ENCODE results near the gene OSBP2.

OSBP2 gene

GRCh38 chr22:30664798-30665197, 29.9 kb upstream of the OSBP2 start:
- peaks cover 0 to 18% (median 13%) of the 10 kb centered on the region in 4 donors for H3K4me1 ChIP-seq
- no peak for DNase-seq
- no peak overlapping the region for H3K4me3 ChIP-seq
- no peaks in the 10 kb centered on the region for H3K27me3 ChIP-seq
- intact Hi-C loops (cut with DNase I; ENCODE audit: low total_unique reads), result no loop called here
- no peaks in the 10 kb centered on the region for H3K9me3 ChIP-seq
- H3K36me3 ChIP-seq, result peaks cover 0 to 32% (median 17%) of the 10 kb centered on the region in 3 donors
- no peak overlapping the region for H3K27ac ChIP-seq
- TF ChIP-seq CTCF (IDR thresholded peaks at IDR 0.05), result no peak

DNA sequence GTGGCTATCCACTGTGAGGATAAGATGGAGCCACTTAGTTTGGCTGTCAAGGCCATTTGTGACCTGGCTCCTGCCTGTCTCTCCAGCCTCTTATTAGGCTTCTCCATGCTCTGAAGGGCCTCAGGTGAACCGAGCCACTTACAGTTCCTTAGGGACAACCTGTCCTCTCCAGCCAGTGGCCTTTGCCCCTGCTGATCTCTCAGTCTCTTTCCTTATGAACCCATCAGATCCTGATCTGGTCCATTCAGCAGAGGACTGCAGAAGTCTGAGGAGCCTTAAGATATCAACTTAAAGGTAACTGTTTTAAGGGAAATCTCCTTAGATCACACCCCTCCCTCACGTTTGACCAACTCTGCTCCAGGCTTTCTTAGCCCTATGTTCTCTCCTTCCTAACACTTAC, 29.4 kb upstream of the OSBP2 start:
- Histone ChIP-seq H3K27ac (no peak overlapping the region), H3K36me3 (peaks cover 0 to 32% (median 17%) of the 10 kb centered on the region in 3 donors), H3K4me1 (peaks cover 0 to 18% (median 13%) of the 10 kb centered on the region in 4 donors), H3K27me3 (no peaks in the 10 kb centered on the region), H3K9me3 (no peaks in the 10 kb centered on the region), H3K4me3 (no peak overlapping the region)
- no peak for TF ChIP-seq CTCF (IDR thresholded peaks at IDR 0.05)
- intact Hi-C loops (cut with DNase I; ENCODE audit: low total_unique reads), result no loop called here
- DNase-seq, result no peak

GRCh38 chr22:30665786-30666185, 28.9 kb upstream of the OSBP2 start:
- intact Hi-C loops (cut with DNase I; ENCODE audit: low total_unique reads), result no loop called here
- Histone ChIP-seq H3K4me3 (no peak overlapping the region), H3K4me1 (peaks cover 0 to 18% (median 13%) of the 10 kb centered on the region in 4 donors), H3K9me3 (no peaks in the 10 kb centered on the region), H3K36me3 (peaks cover 0 to 32% (median 17%) of the 10 kb centered on the region in 3 donors), H3K27ac (no peak overlapping the region), H3K27me3 (no peaks in the 10 kb centered on the region)
- DNase-seq, result no peak
- no peak for TF ChIP-seq CTCF (IDR thresholded peaks at IDR 0.05)

- H3K36me3 ChIP-seq, result peaks cover 0 to 23% (median 14%) of the 10 kb centered on the region in 3 donors
- H3K27ac ChIP-seq, result peak overlapping the region; percentile 29 to 52
- peaks cover 0 to 18% (median 13%) of the 10 kb centered on the region in 4 donors for H3K4me1 ChIP-seq
- H3K27me3 ChIP-seq, result no peaks in the 10 kb centered on the region
- TF ChIP-seq CTCF (IDR thresholded peaks at IDR 0.05), result no peak
- DNase-seq, result no peak
- no peaks in the 10 kb centered on the region for H3K9me3 ChIP-seq
- peak overlapping the region; percentile 61 to 78 for H3K4me3 ChIP-seq
- intact Hi-C loops (cut with DNase I; ENCODE audit: low total_unique reads), result no loop called here
Observed at GRCh38 chr22:30667107-30667493, 27.6 kb upstream of the OSBP2 start.

DNA sequence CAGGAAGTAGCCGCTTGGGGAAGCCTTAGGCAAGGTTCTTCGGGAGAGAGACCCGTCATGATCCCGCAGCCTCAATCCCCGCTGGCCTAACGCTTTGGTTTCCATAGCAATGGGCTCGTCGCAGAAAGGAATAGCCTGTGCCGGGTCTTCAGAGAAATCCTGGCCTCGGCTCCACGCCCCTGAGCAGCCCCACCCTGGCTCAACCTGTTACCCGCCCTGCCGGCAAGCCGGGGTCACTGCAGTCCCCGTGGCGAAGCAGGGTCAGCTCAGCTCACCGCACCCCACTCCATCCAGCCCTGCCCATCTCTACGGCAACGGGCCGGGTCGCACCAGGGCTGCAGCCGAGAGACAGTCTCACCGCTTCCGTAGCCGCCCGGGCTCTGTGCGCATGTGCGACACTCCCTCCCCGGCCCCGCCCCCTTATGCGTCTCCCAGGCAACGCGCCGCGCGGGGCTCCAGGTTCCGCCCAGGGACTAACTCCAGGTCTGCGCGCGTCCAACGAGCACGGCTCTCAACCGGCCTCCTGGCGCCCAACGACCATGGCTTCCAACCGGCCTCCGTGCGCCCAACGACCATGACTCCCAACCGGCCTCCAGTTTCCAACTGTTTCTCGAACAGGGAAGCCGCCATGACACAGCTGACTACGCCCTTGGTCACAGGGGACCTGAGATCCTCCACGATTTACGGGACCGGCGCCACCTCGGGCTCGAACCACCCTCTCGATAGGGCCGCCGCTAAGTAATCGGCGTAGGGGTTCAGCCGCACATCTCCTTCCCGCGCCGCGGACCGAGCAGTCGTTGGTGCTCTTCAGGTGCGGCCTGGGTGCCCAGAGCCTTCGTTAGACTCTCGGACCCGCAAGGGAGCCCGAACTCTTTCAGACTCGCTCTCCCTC, 26.9 kb upstream of the OSBP2 start, which contains the start of gene DUSP18:
Gene DUSP18, minus strand, starts transcription at position 382 of the 892 bp plus-strand sequence. CDS start 3,872 bp downstream, outside the sequence.
- Histone ChIP-seq H3K27me3 (no peaks in the 10 kb centered on the region), H3K9me3 (no peaks in the 10 kb centered on the region), H3K4me3 (peak within 1 kb of the TSS; percentile 61 to 78), H3K36me3 (peaks cover 0 to 17% (median 9%) of the 10 kb centered on the region in 3 donors), H3K27ac (peak within 1 kb of the TSS; percentile 29 to 52), H3K4me1 (peaks cover 0 to 18% (median 13%) of the 10 kb centered on the region in 4 donors)
- TF ChIP-seq CTCF (IDR thresholded peaks at IDR 0.05), result peak; percentile 38 to 43
- peak; percentile 90 to 95 for DNase-seq
- intact Hi-C loops (cut with DNase I; ENCODE audit: low total_unique reads), result no loop called here
